GM12874 (cell line): Measurements from ENCODE around the gene CEP112.

Experiments
- CTCF ChIP-seq: IDR thresholded peaks from 2 replicates; pipeline ENCODE4 v1.5.1; 2011; ENCODE audit warnings: low read depth, mild to moderate bottlenecking, control low read depth, low read length, moderate library complexity; ENCODE audit not compliant: insufficient read depth

CEP112 gene

DNA sequence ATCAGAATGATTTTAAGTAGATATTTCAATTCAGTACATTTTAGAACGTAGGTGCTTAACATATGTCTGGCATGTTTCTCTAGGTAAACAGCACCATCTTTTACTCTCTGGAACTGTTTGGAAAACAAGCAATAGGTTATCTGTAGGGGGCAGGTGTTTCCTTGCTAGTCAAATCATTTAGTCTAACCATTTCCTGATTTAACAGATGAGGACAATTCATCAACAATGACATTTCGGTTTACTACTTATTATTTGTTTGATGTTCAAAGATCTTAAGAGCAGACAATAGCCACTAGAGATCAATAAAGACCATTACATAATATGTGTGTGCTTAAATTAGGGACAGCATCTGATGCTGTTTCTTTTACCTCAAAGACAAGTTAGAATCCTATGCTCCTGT lies 173.1 kb downstream of the CEP112 start:
- no peak for TF ChIP-seq CTCF

DNA sequence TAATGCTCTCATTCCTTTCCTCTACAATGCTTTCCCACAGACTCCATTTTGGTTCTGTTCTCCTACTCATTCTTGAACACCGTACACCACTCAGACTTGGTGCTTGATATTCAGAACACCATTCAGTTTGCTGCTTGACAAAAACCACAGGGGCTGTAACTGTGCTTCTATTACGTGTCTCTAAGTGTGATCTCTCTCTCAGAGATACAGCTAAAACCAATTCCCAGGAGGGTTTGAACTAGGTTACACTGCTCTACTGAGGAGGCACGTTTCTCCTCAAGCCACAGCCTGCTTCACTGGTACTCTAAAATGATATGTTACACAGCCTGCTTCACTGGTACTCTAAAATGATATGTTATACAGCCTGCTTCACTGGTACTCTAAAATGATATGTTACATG lies 175.7 kb downstream of the CEP112 start:
- TF ChIP-seq CTCF = no peak

DNA sequence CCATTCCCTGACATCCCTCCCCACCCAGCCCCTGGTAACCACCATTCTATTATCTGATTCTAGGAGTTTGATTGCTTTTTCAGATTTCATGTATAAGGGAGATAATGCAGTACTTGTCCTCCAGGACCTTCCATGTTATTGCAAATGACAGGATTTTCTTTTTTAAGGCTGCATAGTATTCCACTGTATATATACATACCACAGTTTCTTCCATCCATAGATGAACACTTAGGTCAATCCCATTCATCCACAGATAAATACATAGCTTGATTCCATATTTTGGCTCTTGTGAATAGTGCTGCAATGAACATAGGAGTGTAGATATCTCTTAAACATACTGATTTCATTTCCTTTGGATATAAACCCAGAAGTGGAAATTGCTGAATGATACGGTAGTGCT lies 183.3 kb downstream of the CEP112 start:
- no peak for TF ChIP-seq CTCF

- no peak for TF ChIP-seq CTCF
Measured at GRCh38 chr17:66006654-66007053, 185.3 kb downstream of the CEP112 start.

- TF ChIP-seq CTCF = no peak
Measured at GRCh38 chr17:66002812-66003211, 189.1 kb downstream of the CEP112 start.

DNA sequence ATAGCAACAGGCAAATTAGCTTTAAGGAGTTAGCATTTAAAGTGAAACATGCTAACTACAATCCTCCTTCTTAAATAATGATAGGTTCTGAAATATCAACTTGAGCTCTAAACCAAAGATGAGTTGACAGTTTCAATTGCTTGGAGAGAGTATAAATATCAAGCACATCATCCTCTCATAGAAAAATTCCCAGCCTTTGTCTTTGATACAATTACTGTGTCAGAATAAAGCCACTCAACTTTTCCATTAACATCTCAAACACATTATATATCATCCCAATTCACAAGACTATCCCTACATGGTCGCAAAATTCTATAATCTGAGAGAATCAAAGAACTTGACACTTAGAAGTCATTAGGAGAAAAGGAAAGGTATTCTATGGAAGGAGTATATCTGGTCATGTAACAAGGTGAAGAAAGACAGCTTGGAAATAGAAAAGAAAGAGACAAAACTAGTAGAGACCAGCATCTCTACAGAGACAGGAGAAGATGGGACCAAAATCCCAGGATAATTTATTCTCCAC lies 189.8 kb downstream of the CEP112 start:
- no peak for TF ChIP-seq CTCF

DNA sequence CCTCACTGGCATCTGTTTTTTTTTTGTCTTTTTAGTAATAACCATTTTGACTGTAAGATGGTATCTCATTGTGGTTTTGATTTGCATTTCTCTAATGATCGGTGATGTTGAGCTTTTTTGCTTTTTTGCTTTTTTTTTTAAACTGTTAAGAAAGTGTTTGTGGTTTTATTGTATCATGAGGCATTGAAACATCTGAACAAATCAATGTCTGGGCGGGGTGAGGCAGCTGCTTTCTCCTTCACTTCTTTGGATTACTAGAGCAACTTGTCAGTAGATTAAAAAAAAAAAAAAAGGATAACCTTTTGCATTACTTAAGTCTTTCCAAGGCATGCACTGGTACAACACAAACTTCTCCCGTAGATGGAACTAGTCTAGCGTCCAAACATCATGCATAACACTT lies 191.7 kb downstream of the CEP112 start:
- no peak for TF ChIP-seq CTCF

- no peak for TF ChIP-seq CTCF
Measured at GRCh38 chr17:65998675-65999074, 193.3 kb downstream of the CEP112 start.
